Medulla oblongata (tissue), 1 donor: ENCODE data around the gene CUX1.

ENCODE experiments used
- DNase-seq: peaks from one replicate; pipeline ENCODE4 v3.0.0-alpha.2; 2015; ENCODE audit errors: extremely low spot score

CUX1 gene

DNA sequence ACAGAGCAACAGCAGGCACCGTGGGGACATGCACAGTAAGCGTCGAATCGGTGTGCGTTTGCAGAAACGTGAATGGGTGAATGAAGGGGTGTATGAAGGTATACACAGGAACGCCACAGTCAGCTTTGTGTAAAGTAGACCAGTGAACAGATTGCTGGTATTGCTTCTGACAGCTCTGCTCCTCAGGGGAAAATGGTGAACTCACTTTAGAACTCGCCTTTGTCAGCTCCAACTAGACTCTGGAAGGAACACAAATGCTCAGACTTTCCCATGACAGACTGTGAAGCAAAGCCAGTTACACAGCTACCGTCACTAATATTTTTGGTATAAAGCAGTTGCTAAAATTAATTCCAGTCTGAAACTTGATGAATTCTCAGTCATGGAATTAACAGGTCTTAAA is 78.9 kb downstream of the CUX1 start:
- DNase-seq: no peak

DNA sequence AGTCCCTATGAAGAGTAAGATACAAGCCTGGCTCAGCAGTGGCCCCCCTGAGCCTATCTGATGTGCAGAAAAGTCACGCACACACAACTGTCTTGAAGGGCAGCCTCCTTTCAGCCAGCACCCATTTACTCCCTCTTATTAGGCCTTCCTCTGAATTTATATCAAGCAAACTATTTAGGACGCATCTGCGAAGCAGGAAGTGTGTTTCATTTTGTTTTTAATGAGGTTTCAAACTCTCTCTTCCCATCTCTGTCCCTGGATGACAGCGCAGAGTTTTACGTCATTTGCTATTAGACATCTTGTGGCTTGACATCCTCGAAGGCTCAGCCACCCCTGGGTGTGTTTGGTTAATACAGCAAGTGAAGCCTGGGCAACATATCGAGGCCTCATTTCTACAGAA is 79.5 kb downstream of the CUX1 start:
- DNase-seq: no peak

DNA sequence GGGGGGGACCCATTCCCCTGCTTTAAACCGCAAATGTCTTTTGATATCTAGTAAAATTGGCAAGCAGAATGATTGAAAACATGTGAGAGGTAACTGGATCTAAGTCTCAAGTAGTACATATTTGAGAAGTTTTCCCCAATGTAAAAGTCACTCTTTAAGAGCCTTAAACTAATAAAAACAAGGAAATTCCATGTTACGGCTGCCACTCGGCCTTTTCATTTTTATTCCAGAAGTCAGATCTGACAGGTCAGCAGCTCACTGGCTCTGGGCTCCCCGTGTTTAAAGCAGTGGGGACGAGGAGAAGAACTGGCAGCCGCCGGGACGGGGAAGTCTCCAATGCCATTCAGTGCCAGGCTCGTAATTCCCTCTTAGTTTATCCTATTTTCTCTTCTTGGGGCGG is 80.7 kb downstream of the CUX1 start:
- no peak for DNase-seq

DNA sequence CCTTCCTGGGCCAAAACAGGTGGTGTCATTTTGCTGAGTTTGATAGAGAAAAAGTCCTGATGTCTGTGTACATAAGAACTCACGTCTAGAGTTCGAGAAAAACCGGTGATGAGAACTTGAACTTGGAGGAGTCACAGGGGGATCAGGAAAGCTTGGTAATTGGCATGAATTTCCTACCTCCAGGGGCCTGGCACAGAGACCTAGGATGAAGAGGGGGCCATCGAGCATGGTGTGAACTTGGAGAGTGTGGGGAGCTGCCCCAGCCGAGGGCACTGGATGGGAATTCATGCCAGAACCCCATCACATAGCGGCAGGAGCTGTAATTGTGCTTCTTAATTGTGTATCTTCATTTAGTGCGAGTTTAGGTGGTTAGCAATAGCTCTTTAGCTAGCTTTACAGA is 82.2 kb downstream of the CUX1 start:
- DNase-seq: no peak

DNA sequence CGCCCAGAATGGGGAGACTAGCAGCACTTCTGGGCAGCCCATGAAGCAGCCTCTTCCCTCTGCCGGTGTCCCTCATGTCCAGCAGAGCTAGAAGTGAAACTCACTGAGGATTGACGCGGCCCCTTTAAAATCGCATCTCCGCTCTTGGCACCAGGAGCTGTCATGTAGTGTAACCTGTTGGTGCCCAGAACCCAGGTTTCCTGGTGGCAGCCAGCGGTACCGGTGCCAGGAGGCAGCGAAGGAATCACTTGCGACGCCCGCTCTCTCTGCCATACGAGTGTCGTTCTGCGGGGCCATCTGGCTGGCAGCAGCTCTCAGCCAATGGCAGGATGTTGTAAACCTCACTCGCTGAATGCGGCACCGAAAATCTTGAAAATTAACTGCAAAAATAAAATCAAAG is 82.7 kb downstream of the CUX1 start:
- peak; percentile 39 for DNase-seq

DNA sequence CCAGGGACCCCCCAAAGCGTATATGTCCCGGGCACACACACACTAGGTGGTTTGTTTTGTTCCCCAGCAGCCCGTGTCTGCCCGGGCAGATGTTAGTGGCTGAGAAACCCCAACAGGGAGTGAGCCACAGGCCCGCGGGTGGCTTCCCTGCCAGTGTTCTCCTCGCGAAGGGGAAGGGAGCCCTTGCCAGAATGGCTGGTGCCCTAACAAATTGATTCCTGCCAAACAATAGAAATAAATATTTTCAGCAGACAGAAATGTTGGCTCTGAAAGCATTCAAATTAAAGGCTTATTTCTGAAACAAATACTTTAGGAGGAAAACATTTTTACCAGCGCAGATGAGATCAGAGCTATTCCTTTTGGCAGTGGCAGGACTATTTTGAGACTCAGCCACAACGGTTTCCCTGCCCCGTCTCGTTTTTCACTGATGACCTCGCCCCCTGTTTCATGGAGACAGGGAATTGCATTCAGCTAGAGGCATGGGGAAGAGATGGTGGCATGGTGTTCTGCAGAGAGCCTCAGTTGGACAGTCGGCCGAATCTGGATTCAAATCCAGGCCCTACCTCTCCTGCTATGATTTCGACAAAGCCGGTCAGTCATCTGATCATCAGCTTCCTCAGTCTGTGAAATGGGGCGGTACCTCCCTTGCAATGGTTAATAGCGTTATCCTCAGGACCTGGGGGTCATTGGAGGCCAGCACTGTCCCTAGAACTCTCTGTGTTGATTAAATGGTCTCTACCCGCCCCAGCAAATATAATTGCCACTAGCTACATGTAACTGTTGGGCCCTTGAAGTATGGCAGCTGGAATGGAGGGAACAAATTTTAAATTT is 84.5 kb downstream of the CUX1 start:
- DNase-seq: no peak

DNA sequence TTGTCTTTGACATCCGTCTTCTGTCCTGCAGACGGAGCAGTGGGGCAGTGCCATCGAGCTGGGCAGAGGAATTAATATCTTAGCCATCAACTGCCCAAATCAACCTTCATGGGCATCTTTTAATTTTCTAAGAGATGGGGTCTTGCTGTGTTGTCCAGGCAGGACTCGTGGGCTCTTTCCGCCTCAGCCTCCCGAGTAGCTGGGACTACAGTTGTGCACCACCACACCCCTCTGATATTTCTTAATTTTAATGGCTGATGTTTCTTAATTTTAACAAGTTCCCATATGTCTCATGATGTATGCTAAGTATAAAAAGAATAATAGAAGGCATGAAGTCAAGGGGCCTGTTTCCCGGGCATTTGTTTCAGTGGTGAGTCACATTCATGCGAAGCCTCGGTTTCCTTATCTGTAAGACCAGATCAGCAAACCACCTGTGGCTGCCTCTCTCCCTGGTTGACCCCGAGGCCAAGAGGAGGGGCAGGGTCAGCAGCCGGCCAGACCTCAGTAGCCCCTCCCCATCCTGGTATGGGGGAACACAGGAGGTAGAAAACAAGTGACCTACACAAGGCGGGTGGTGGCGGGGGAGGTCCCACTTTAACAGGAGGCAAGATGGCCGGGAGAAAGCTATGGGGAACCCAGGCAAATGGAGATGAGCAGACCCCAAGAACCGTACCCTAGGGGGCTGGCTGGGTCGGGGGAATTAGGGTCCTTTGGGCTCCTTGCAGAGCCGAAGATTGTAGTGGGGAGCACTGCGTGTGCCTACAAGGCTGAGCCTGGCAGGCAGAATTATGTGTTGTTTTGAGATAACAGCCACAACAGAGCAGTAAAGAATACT is 85.5 kb downstream of the CUX1 start:
- no peak for DNase-seq

DNA sequence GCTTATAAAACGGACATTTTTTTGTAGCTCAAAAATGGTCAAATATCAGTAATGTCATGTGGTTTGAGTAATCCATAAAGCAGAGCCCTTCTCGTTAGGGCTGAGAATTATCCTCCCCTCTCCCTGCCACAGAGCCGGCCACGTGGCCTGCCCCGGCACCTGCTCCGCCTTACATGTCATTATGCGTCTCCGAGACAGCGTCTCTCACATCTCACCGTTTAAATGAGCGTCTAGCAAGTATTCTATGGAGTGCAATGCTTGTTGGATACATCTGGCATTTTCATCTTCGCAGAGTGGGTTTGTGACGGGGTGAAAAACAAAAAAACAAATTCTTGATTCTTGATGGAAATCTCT is 86.1 kb downstream of the CUX1 start:
- DNase-seq: no peak

DNA sequence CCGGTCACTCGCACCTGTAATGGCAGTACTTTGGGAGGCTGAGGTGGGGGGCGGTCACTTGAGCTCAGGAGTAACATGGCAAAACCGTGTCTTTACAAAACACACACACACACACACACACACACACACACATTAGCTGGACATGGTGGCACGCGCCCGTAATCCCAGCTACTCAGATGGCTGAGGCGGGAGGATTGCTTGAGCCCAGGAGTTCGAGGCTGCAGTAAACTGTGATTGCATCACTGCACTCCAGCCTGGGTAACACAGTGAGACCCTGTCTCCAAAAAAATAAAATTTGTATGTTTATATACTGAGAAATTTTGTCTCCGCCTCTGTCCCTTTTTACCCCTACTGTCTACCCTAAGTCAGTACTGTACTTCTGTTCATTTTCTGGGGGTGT is 86.6 kb downstream of the CUX1 start:
- DNase-seq: no peak

DNA sequence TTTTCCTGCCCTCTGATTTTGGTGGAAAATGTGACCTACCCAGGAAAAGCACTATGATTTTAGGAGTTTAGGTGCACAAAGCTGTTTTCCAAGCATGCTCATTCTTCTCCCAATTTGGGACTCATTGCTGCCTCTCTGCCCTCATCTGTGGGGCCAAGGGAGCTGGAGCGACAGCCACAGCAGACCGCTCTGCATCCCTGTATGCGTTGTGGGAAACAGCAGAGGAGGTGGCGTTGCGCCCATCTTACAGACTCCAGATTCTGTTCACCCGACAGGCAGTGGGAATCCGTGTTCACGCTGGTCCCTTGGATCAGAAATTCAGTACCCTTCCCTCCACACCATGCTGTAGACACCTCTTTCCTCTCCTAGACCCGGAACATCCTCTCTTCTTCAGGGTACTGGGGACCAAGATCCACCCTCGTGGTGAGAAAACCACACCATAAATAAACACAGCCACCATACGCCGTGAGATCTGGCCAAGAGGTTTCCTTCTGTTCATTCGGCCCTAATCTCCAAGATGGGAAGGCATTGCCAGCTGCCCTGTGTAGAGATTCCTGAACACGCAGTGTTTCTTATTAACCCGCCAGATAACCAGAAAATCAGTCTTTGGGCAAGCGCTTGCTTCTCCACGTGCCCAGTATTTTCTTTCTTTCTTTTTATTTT is 87.9 kb downstream of the CUX1 start:
- no peak for DNase-seq

DNA sequence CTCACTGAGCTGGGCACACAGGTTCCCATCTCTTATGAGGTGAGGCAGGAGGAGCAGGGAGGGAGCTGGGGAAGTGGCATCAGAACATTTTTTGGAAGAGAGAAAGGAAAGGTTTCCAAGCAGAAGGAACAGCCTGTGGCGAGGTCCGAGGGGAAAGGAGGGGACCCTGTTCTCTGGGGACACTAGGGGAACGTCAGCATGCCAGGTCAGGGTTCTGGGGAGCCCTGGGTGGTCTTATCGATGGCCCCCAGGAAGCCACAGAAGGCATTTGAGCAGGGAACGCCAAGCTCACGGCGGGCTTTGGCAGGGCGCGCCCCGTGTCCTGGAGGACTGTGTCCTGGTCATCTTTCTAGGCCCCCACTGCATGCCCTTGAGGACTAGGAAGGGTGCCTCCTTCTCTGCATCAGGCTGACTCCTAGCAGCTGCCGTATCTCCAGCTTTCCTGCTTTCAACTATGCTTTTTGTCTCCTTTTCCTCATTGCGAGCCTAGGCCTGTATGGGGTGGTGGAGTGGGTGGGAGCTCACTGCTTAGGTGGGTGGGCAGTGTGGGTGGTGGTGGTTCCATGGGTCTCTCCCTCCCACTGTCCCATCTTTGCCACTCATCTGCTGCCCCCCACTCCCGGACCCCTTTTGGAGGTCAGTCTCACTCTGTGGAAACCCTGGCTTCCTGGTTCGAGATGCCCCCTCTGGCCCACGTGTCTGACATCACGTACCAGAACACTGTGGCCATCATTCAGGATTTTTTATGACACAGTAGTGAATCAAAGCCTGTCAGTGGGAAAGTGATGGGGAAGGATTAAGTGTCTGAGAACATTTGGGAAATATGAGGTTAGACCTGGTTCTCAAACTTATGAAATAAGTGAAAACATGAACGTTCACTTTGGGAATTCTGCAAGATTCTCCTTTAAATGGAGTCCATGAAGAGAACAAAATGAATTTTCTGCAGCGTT is 89.1 kb downstream of the CUX1 start:
- DNase-seq: no peak

DNA sequence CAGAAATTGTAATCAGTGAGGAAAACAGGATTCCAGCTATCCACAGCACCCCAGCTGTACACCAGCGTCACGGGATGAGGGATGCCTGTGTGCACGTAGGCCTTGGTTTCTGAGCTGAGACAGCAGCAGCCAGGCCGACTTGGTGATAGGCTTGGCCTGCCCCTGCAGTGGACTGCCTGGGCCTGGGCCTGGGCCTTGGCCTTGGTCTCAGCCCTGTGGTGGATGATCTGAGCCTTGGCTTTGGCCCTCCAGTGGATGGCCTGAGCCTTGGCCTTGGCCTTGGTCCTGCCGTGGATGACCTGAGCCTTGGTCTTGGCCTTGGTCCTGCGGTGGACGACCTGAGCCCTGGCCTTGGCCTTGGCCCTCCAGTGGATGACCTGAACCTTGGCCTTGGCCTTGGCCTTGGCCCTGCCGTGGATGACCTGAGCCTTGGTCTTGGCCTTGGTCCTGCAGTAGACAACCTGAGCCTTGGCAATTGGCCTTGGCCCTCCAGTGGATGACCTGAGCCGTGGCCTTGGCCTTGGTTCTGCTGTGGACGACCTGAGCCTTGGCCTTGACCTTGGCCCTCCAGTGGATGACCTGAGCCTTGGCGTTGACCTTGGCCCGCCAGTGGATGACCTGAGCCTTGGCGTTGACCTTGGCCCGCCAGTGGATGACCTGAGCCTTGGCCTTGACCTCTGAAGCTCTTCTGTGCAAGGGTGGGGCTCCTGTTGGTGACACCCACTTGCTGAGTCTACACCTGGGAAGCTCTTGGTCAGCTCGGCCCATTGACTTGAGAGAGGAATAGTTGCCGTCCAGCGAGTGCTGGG is 93.8 kb downstream of the CUX1 start:
- DNase-seq: no peak

DNA sequence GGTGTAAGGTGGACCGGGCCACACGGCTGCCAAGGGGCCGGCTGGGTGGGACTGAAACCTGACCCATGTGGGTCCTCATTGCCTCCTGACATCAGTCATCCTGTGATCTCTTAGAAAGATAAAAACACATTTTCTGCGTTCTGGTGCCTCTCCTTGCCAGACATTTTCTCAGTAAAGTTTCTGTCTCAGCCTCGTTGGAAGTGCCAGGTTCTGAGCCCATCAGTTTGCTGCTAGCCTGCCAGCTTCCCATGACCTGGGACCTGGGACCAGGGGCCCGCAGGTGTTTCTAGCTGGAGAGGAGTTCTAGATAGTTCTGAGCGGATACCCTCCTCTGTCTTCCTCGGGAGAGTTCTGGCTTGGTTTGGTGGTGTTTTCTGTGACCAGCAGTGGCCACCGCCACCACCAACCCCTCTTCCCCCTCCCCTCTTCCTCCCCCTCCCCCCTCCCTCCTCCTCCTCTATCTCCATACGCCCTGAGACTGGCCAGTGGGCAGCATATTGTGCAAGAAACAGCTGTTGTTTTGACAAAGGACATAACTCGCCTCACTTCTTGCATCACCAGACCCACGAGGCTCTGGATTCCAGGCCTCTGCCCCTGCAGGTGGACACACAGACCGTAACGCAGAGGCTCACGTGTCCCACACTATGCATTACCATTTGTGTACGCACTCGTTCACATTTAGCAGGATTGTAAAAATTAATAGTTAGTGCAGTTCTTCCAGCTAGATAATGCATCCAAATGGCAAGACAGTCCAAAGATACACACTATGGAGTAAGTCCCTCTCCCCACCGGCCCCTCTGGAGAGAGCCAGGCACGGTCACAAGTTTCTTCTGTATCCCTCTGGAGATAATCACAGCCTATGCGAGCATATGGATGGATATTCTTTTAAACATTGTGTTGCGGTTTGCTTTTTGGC is 94.6 kb downstream of the CUX1 start:
- DNase-seq: no peak

DNA sequence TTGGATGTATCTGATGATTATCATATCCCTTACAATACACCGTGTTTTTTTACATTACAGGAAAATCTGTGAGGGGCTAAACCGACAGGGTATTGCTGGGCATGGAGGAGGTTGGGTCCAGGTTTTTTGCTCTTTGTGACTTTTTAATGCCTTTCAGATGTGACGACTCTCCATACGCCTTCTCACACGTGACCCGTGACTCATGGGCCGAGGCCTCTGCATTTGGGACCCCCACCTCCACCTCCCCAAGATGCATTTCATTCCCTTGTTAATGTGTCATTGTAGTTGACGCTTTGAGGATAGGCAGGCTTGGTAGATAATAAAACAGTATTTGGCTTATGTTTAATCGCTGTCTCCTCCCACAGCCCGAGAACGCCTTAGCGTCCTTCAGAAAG is 95.3 kb downstream of the CUX1 start:
- DNase-seq: no peak

DNA sequence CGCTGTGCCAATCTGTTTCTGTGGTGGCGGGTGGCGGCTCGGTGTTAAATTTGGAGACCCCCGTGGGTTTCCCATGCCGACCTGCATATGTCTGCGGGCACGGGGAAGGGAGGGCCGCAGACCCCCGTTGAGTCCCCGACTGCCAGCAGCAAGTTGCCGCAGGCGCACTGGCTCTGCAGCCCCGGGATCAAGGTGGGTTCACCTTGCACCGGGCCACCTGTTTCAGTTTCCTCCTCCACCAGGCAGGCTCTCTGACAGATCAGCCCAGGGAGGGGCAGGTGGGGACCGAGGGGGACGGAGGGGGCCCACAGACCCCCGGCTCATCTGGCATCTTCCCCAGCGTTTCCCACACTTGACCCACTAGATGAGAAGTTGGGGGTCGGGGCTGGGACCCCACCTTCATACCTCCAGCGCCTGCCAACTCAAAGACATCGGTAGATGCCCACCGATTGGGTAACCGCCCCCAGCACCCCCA is 95.9 kb downstream of the CUX1 start:
- no peak for DNase-seq

DNA sequence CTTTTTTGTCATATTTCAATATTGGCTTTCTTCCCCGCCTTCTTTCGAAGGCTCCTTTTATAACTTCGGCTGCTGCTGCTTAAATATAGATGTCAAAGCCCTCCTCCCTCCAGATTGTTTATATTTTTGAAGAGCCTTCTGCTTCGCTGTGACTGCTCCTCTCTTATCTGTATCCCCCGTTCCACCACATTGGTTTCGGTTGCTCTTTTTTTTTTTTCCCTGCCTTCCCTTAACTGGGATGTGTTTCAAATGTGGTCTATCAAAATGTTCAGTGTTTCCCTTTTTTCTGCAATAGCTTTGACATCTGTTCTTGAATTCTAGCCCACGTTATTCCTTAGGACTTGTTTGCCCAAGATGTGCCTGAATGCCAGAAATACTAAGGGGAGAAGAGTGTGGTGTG is 96.4 kb downstream of the CUX1 start:
- no peak for DNase-seq

DNA sequence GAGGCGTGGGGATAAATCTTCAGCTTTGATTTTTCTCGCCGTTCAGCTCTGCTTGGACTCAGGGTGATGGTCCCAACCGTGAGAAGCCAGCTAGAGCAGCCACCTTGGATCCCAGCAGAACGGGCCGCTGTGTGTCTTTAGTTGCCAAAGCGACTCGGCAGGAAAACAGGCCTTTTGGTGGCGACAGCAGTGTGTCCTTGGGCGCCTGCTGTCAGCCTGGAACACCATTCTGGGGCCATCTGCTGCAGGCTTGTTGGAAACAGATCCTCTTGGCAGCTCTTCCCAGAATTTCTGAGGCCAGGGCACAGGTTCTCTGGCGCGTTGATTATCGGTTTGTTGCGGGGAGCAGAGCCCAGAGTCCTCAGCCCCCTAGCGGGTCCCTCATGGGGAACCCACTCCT is 97.6 kb downstream of the CUX1 start:
- DNase-seq: no peak

DNA sequence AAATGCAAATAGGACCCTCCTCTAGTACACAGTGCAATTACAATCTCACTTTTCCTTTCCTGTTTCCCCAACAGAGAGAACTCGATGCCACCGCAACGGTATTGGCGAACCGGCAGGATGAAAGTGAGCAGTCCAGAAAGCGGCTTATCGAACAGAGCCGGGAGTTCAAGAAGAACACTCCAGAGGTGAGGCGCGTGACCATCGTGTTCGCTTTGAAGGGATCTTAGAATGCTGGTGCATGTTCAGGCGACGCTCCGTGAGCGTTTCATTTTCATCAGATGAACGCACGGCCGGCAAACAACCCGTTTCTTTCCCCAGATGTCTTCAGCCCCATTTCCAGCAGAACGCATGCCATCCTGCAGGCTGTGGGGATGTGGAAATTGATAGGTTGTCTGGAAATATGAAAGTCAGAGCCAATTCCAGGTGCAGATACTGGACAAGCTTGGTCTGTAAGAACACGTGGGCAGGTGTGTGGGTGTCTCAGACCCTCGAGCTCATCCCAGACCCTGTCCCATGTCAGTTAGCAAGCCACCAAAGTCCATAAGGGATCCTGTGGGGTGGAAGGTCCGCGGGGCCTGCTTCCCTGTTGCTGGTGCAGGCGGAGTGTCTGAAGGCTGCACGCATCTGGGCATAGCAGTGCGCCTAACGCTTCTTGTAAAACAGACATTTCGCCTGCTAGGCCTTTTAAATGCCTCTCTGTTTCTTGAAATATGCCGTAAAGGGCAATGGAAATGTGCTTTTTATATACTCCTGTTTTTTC is 98.8 kb downstream of the CUX1 start:
- no peak for DNase-seq

DNA sequence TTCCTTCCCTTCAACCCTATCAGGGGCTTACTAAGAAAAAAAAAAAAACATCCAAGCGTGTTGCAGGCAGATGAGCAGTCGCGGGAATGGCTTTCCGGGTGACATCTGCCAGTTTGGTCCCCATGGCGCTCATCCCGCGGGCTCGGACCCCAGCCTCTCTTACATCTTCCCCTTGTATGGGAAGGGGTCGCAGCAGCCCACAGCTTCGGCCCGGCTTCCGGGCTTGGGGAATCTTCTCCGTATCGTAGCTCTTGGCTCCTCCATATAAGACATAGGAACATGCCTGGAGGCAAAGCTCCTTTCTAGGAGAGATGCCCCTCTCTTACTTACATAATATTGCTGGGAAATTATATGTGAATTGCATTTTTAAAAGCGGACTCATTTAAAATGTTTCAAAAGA is 99.5 kb downstream of the CUX1 start:
- no peak for DNase-seq
